Stimulated activated CD4-positive, alpha-beta T cell treated with anti-CD3 and anti-CD28 coated beads, Interleukin-12 subunit alpha, Interleukin-12 subunit beta, amount 100 ng/mL, for 48 hours (primary cell): ENCODE data around the gene PINK1.

Experiments used
- DNase-seq, 3 donors: peaks; one replicate each; pipeline ENCODE4 v3.0.0-alpha.2; 2020; ENCODE audit warnings: low read depth in 2 of 3, low spot score in 1 of 3

Gene PINK1

GRCh38 chr1:20680269-20680668 is 47.0 kb downstream of the PINK1 start:
- no peak for DNase-seq

GRCh38 chr1:20681999-20682398 is 48.7 kb downstream of the PINK1 start:
- DNase-seq: no peak

- no peak for DNase-seq
These were observed 49.4 kb downstream of the PINK1 start for GRCh38 chr1:20682571-20683236.

- no peak for DNase-seq
These were observed 50.4 kb downstream of the PINK1 start for GRCh38 chr1:20683614-20684013.

GRCh38 chr1:20684050-20684620 is 50.9 kb downstream of the PINK1 start:
- DNase-seq: no peak

GRCh38 chr1:20684651-20685050 is 51.4 kb downstream of the PINK1 start:
- DNase-seq: no peak

GRCh38 chr1:20685099-20685662 is 51.9 kb downstream of the PINK1 start:
- no peak for DNase-seq

- no peak for DNase-seq
These were observed 52.5 kb downstream of the PINK1 start for GRCh38 chr1:20685741-20686140.

- DNase-seq: no peak
These were observed 53.8 kb downstream of the PINK1 start for GRCh38 chr1:20686883-20687725.

- no peak for DNase-seq
These were observed 56.4 kb downstream of the PINK1 start for GRCh38 chr1:20689645-20690056.

GRCh38 chr1:20691872-20692271 is 58.6 kb downstream of the PINK1 start:
- DNase-seq: no peak

- no peak for DNase-seq
These were observed 60.4 kb downstream of the PINK1 start for GRCh38 chr1:20693623-20694022.

- DNase-seq: no peak
These were observed 62.3 kb downstream of the PINK1 start for GRCh38 chr1:20695515-20695914.

GRCh38 chr1:20696397-20697333 is 63.4 kb downstream of the PINK1 start:
- DNase-seq: peak; percentile 63 to 71 (median 67)

- no peak for DNase-seq
These were observed 64.3 kb downstream of the PINK1 start for GRCh38 chr1:20697563-20697962.

- DNase-seq: no peak
These were observed 65.1 kb downstream of the PINK1 start for GRCh38 chr1:20698195-20698910.

- no peak for DNase-seq
These were observed 66.3 kb downstream of the PINK1 start for GRCh38 chr1:20699558-20699957.

GRCh38 chr1:20700636-20701215 is 67.5 kb downstream of the PINK1 start:
- DNase-seq: no peak
